ENCODE data around the gene OR8D4.

- TF ChIP-seq ZNF561 (tag by site-specific recombination; IDR thresholded peaks at IDR 0.05; ENCODE audit: borderline replicate concordance) (no peak), ZNF239 (tag by site-specific recombination; IDR thresholded peaks at IDR 0.05) (no peak), REPIN1 (tag by site-specific recombination; IDR thresholded peaks at IDR 0.05; ENCODE audit: low read depth) (no peak), ELK4 (IDR thresholded peaks at IDR 0.05; ENCODE audit: borderline replicate concordance, low read depth, low read length) (no peak), ZNF169 (tag by site-specific recombination; IDR thresholded peaks at IDR 0.05) (no peak), ZBTB7A (tag by site-specific recombination; IDR thresholded peaks at IDR 0.05; ENCODE audit: low read depth) (no peak), ZNF121 (tag by site-specific recombination; IDR thresholded peaks at IDR 0.05) (no peak), CTCF (tag by site-specific recombination; IDR thresholded peaks at IDR 0.05) (no peak), YY1 (tag by site-specific recombination; IDR thresholded peaks at IDR 0.05) (no peak)
Observed at GRCh38 chr11:123903932-123904331, 2.0 kb downstream of the OR8D4 start.
